H1 (cell line): ENCODE data around the gene BMI1. TPM values are rescaled to one million over a fixed set of nuclear protein-coding genes. Genes with fewer than 3 reads are reported as not detected.

Experiments used
- CBX8 ChIP-seq: fragments of 300-800, 300-1000 bp; sonication (generic); IDR thresholded peaks from 2 replicates; pipeline ENCODE4 v1.7.1; 2016; ENCODE audit warnings: low read depth, low read length, borderline replicate concordance
- CTBP2 ChIP-seq: IDR thresholded peaks from 2 replicates; pipeline ENCODE4 v1.7.0; 2011; ENCODE audit warnings: borderline replicate concordance, mild to moderate bottlenecking, moderate library complexity, mixed read lengths, low read length; ENCODE audit not compliant: insufficient read depth, insufficient read length
- SUZ12 ChIP-seq: fragments of 200-600 bp; sonication (generic); IDR thresholded peaks from 2 replicates; pipeline ENCODE4 v1.6.1; 2012; ENCODE audit warnings: mild to moderate bottlenecking, inconsistent platforms, low read length, moderate library complexity, mixed read lengths
- polyA plus RNA-seq, 7 experiments: library from polyadenylated mRNA; depleted of rRNA in 3 of 7; stranded (reverse) in 5 of 7; unstranded in 2 of 7; fragments of >200 nt in 5 of 7; fragments of 200-250 nt in 2 of 7; gene quantifications; 1 replicate in 5 of 7; 2 replicates in 1 of 7; 4 replicates in 1 of 7; pipeline versions ENCODE4 v1.2.1 to v1.2.3, GENCODE V29; 2011 to 2013; ENCODE audit warnings: missing spikeins in 2 of 7, mixed read lengths in 2 of 7
- total RNA-seq: library from RNA; stranded (reverse); fragmentation: NEBNext Ultra II Directional; extraction: Animal tissue kit (Norgen Biotek cat#: 25700); gene quantifications from 2 replicates; pipeline ENCODE4 v1.2.1, GENCODE V29; 2021

BMI1 gene
- total and polyA plus RNA-seq, 2 of the 8 experiments (the other 6 are each of a cell fraction or from before 2014, with no cell fraction given): 2.8 to 10.7 TPM

GRCh38 chr10:22305721-22306120, 15.2 kb upstream of the BMI1 start (continued):
- TF ChIP-seq CTBP2: no peak
- no peak for TF ChIP-seq CBX8
- no peak for TF ChIP-seq SUZ12
